HG03095 (cell line): ENCODE data around the gene AGAP3.

Source experiments
- ATAC-seq: cut with Tn5 transposase; IDR thresholded peaks from one replicate; pipeline ENCODE4 v1.9.1; 2021; ENCODE audit warnings: moderate library complexity; ENCODE audit not compliant: unreplicated experiment

The AGAP3 gene

DNA sequence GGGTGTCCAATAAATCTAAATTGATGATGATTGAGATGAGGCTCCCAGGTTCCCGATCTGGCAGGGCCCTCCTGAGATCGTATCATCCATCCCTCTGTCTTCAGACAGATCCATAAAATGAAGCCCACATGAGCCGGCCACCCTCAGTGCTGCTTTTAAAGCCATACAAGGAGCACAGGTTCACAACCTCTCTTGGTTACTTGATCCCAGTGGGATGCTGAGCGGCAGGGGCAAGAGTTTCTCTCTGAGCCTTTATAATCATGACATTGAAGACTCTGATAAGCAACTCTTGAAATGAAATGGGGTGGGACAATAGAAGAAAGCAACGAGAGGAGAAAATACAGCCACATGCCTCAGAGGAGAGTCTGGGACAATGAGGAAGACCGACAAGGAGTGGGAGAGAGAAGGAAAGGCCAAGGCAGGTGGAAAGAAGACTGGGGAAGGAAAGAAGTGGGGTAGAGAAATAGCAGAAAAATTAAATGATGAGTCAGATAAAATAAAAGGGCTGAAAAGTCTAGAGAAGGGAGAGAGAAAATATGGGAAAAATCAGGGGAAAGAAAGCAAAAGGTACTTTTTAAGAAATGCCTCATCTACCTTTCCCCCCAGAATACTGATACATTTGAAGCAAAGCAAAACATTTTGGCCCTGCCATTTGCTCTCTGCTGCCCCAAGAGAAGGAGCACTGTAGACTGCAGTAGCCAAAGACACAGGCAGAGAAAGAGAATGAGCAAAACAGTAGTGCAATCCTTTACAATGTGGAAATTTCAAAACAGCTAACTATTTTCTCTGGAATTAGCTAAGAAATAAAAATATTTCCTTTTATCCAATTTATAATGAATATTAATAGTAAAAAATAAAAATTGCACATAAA lies 66.6 kb downstream of the AGAP3 start:
- no peak for ATAC-seq

DNA sequence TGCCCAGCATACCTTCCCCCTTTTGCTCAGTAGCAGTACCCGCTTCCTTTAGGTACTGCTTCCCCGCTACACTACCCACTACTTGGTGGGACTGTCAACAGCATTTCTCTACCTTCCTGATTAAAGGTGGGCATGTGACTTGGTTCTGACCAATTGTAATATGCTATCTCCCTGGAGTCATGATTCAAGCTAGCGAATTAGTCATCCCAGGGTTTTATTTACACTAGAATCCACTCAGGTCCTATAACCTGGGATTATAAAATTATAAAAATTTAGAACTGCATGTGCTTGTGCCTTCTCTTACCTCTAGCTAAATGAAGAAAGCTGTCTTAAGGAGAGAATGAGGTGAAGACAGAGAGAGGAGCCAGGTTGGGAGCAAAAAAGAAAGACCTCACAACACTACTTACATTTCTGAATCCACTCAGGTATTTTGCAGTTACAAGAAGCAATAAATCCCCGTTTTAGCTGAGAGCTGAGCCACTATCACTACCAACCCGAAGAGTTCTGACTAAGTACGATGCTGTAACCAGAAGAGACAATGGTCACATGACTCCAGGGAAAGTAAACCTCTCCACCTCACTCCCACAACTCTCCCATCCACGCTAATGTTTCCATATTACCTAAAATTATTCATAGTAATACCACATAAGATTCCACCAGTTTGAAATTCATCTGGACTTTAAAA lies 71.5 kb downstream of the AGAP3 start:
- no peak for ATAC-seq

- no peak for ATAC-seq
Observed at GRCh38 chr7:151161757-151162156, 75.5 kb downstream of the AGAP3 start.

DNA sequence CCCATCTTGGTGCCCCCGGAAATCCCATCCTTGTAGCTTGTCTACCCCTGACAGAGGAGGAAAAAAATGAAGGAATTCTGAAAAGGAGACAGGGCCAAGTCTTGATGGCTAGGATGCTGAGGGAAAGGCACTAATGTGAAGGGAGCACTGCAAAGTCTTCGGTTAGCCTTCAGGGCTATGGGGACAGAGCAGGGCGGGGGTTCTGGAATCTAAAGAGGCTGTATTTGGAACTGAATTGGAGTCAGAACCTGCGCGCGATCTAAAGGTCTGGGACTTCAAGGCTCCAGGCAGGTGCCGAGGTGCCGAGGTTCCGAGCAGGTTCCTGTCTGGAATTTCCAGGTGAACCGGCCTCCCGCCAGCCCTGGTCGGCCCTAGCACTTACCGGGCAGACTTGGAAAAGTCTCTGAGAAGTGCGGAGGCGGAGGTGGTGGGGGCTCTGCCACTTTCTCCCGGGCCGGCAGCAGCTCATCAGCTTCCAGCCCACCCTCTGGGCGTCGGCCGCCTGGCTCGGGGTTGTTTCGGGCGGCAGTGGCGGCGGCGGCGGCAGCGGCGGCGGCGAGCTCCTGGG lies 80.4 kb downstream of the AGAP3 start:
- ATAC-seq: no peak

DNA sequence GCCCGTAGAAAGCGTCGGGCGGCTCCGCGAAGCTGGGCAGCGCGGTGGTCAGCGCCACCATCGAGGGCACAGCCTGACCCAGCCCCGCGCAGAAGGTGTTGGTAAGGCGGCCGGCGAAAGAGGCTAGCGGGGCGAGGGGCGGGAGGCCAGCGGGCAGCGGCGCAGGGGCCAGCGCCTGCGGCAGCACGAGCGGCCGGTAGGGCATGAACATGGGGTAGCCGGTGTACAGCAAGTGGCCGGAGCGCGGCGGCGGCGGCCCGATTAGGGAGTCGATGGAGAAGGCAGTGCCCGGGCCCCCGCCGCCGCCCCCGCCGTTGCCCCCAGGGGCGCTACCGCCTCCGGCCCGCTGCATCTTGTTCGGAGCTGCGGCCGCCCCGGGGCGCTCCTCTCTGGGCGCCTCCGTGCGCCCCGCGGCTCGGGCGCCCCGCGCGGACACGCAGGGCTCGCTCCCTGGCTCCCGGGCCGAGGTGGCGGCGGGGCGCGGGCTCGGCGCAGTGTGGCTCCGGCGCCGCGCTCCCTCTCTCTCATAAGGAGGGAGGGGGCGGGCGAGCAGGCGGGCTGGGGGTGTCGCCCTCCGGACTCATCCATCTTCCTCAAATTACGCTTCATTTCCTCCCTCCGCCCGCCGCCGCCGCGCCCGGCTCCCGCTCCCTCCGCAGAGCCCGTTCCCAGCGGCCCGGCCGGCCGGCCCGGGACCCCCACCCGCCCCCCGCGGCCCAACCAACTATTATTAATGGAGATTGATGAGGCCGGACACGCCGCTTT lies 81.1 kb downstream of the AGAP3 start, which contains the start of gene GBX1:
GBX1 (minus strand) TSS at position 498 of the 765 bp plus-strand sequence; CDS start at position 352, 146 bp downstream.
- ATAC-seq: no peak

DNA sequence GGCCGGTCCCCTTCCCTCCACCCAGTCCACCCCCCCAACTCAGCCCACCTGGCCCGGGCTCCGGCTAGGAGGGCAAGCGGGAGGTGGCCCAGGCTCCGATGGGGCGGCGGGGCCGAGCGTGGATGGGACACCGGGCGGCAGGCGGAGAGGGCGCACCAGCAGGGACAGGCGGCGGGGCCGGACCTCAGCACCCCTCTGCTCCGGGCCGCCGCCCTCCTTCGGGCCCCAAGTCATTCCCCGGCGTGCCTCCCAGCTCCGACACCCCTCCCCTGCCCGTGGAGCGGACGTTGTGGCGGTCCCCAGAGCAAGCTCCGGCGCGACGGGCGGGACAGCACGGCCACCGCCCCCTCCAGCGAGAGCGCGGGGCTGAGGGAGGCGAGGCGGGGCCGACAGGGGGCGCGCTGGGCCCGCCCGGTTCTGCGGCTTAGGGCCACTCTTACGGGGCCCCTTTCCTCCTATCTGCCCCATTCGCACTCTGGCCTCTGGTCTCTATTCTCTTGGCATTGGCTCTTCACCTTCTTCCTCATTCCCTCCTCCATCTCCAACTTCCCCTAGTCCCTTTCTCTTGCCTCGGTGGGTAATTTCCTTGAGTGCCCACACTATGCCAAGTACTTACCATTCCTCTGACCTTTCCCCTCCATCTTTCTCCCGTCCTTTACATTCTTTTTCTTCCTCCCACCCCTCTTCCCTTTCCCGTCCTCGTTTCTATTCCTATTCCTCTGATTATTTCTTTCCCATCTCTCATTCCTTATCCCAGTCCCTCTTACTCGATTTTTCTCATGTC lies 81.9 kb downstream of the AGAP3 start:
- no peak for ATAC-seq

DNA sequence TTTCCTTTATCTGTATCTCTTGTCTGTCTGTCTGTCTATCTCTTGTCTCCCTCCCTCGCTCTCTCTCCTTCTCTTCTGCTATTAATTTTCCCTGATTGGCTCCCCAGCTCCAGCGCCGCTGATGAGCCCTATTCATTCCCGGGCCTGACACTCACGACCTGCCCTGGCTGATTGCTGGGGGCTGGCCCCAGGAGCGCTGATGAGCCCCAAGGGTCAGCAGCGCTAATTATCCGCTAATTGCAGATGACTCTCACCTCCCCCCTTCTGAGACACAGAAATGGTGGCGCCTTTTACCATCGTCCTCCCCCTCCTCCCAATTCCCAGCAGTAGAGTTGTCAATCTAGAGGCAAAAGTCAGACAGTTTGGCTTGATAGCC lies 82.5 kb downstream of the AGAP3 start:
- ATAC-seq: no peak

DNA sequence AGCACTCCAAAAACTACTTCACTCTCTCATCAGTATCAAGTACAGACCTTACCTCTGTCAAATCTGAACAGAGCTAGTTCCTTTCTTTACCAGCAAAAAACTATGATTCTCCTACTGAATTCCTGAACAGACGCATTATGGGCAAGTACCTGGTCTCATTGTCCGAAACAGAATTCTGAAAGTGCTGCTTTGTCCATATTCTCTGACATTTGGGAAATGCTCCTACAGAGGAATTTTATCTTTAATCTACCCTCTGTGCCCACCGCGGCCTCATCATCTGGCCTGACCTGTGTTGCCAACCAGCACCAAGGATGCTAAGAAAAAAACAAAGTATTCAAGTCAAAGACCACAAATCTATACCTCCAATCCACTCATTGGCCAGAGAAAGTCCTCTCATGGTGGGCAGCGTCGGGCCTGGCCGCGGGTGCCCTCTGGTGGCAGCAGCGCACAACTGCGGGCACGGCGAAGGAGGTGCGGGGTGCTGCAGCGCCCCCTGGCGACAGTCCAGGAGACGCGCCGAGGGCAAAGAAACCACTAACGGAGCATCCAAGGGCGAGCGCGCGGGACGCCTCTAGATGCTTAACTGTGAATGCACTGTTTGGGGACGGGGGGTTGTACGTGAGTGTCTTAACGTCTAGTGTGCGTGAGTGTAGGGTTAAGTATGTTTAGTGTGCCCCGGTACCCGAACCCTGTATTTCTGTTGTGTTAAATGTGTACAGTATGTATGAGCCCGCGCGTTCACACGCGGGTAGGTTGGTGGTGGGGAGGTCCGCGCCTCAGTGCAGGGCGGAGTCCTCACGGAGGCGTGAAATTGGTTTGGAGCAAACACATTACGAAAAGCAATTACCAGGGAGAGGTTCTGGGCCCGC lies 86.2 kb downstream of the AGAP3 start:
- peak; percentile 69 for ATAC-seq

DNA sequence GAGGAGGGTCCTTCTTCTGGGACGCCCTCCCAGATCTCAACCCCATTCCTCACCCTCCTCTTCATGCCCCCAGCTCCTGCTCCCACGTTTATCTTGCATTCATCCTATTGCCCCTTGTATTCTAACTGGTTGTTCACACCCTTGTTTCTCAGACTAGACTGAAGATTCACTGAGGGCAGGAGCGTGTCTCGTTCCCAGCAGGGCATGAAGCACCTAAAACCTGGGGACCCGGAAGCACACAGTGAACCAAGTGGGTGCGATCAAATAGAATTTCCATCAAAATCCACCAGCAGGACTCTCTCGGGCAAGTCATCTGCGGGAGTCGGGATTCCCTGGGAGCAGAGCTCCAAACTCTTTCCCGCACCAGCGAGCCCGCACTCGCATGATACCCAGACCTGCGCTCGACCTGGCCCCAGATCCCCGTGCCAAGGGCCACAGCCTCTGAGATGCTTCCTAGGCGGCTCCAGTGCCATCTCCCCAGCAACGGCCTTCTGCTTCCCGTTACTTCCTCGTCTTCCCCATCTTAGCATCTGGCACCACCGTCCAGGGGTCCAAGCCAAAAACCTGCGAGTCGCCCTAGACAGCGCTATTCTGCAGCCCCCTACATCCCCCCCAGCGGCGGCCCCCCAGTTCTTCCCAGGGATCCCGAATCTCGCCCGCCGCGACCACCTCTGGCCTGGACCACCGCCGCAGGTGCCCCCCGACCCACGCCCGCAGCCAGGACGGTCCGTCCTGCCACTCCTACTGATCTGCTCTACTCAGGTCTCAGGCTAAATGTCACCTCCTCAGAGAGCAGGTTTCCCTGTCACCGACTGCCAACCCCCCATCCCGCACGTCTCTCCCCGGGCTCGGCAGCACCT lies 87.3 kb downstream of the AGAP3 start:
- ATAC-seq: no peak

DNA sequence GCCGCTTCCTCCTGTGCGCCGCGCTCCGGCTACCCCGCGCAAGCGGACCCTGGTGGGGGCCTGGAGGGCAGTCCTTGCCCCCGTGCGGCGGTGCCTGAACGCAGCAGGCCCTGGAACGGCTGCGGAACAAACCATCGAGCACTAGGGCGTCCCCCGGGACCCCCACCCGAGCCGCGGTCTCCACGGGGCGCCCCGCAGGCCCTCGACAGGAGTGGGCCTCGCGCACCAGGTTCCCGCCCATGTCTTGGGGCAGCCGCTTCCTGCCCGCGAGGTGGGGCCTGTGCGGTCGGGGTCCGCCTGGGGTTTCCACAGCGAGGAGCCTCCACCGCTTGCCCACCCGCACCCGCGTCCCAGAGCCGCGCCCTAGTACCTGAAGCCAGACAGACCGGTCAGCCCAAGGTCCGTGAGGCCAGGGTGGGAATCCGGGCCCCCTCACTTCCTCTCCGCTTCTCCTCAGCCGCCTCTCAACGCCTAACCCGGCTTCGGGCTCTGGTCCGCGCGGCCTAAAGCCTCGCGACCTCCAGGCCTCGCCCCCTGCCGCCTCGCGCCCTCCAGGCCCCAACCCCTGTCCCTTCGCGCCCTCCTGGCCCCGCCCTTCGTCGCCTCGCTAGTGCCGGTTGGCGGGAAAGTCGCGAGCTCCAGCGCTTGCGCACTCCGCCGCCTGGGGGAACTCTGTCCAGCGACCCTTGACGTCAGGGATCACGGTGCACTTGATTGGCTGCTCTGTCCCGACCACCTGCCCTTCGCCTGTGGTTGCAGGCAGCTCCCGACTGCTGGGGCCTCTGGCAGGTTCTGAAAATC lies 88.2 kb downstream of the AGAP3 start:
- no peak for ATAC-seq

- ATAC-seq: no peak
Observed at GRCh38 chr7:151175047-151175792, 88.9 kb downstream of the AGAP3 start.

DNA sequence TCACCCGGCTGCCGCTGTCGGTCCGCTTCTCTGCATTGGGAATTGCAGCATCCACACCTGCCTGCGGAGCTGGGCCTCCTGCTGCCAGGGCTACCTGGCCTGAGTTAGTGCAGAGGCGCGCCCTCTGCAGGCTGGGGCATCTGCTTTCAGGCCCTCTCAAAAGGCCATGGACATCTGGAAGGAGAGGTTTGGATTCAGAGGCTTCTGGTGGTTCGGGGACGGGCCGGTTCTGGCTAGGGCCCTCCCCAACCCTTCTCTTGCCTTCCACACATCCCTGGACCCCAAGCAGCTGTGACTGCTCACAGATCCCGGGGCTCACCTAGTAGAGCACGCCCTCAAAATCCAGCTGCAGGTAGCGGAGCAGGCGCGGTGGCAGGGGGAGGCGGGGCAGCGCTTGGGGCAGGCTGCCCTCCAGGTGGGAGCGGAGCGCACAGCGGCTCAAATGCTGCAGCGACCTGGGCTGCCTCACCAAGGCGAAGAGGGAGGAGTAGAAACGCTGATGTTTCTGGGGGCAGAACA lies 89.6 kb downstream of the AGAP3 start:
- ATAC-seq: no peak

DNA sequence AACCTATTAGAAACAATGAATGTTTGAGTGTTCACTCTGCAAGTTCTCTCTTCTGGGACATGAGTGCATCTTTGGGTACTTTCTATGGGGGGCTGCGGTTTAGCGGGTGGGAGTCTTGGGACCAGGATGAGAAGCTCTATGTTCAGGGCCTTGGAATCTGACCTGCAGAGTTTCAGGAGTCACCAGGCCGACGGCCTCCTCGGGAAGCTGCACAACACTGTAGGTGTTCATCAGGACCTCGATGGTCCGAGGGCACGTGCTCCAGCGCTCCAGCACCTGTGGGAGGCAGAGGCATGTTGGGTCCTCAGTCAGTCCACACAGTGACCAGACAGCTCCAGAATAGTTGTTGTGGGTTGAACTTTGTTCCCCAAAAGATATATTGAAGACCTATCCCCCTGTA lies 90.1 kb downstream of the AGAP3 start:
- no peak for ATAC-seq

DNA sequence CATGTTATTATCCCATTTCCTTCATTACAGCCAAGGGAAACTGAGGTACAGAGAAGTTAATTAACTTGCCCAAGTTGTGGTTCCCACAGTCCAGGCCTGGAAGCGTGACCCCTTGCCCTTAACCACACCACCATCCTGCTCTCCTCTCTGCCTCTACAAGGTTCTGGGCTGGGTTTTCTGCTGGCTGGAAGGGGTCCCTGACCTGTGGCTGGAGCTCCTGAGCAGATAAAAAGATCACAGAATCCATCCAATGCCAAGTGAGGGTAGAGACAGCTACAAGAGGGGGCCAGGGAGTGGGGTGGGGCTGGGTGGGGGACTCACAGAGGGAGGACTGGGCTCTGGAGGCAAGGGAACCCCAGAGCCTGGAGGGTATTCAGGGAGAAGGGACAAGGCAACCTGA lies 91.0 kb downstream of the AGAP3 start:
- ATAC-seq: no peak

GRCh38 chr7:151178236-151178635 lies 92.0 kb downstream of the AGAP3 start:
- ATAC-seq: no peak

- no peak for ATAC-seq
Observed at GRCh38 chr7:151178831-151179230, 92.6 kb downstream of the AGAP3 start.
